ENCODE measurements around the gene SIDT2. TPM values are rescaled to one million over a fixed set of nuclear protein-coding genes. Genes with fewer than 3 reads are reported as not detected.
"Not testable (repeated sequence)": the region's sequence is repeated elsewhere in the genome, so short reads cannot be mapped to it uniquely, and the experiment has no call there.

The SIDT2 gene
- 8.8 TPM for polyA plus RNA-seq (2013, experiment 1 of 2)
- polyA plus RNA-seq (2013, experiment 2 of 2), result 10.9 TPM

DNA sequence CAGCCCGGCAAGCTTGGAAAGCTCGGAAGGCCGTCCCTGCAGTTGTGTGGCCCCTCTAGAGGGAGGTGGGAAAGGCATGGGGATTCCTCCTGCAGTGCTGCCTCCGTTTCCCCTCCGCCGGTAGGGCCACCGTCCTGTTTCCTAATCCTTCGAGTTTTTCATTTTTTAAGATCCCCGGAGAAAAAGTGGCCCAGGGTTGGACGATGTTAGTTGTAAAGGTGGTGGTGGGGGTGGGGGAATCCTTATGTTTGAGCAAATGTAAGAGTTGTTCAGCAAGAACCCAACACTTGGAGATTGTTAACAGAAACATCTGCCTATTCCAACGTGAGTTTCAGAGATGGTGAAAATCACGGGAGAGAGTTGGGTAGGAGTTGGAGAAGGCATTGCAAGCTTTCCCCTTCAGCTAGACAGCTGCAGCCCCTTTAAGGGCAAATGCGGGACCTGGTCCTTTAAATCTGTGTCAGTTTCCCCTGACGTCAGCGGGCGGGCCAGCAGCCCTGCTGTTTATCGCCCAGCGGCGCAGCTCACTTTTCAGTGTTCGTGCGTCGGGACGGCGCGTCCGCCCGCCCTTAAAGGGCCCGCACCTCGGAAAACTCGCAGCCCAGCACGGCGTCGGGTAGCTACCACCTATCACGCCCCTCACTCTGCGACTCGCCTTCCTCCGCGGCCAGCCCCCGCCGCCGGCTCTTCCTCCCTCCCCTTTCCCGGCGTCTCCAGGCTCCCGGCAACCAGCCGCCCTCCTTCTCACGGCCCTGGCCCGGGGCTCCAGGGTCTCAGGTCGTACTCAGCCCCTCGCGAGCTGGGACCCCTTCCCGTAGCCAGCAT is at the start of gene SIDT2:
SIDT2 (plus strand) TSS at position 534 of the 825 bp plus-strand sequence. CDS start 521 bp downstream, outside the sequence.
- Histone ChIP-seq H3K27me3 (ENCODE audit: insufficient read depth, low read length) (no peaks in the 10 kb centered on the region), H3K27ac (ENCODE audit: low read depth, low read length) (peak within 1 kb of the TSS; percentile 79; the same call in 1 of the 2 replicates), H3K4me3 (ENCODE audit: low read length) (peak within 1 kb of the TSS; percentile 90), H3K9ac (ENCODE audit: low read depth, low read length) (peak within 1 kb of the TSS; percentile 73), H3K9me3 (ENCODE audit: insufficient read depth, low read depth, low read length) (no peaks in the 10 kb centered on the region), H3K36me3 (ENCODE audit: insufficient read depth, low read length) (peaks cover 16% of the 10 kb centered on the region), H3K4me1 (ENCODE audit: insufficient read depth, low read length) (peaks cover 16% of the 10 kb centered on the region; the same call in 1 of the 2 replicates)
- 4% methylated on average over 48 of the region's 51 CpGs for WGBS

DNA sequence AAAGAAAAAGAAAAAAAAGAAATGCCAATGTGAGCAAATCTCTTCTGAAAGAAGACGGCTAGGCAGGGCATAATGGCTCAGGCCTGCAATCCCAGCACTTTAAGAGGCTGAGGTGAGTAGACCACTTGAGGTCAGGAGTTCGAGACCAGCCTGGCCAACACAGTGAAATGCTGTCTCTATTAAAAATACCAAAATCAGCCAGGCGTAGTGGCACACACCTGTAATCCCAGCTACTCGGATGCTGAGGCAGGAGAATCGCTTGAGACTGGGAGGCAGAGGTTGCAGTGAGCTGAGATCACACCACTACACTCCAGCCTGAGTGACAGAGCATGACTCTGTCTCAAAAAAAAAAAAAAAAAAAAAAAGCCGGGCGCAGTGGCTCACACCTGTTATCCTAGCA is 48.1 kb upstream of the SIDT2 start:
- not testable (repeated sequence) for H3K9me3 ChIP-seq (ENCODE audit: insufficient read depth, low read depth, low read length); H3K36me3 ChIP-seq (ENCODE audit: insufficient read depth, low read length); H3K4me3 ChIP-seq (ENCODE audit: low read length); H3K27me3 ChIP-seq (ENCODE audit: insufficient read depth, low read length); H3K9ac ChIP-seq (ENCODE audit: low read depth, low read length); H3K27ac ChIP-seq (ENCODE audit: low read depth, low read length); H3K4me1 ChIP-seq (ENCODE audit: insufficient read depth, low read length)
- 94% methylated on average over 6 of the region's 7 CpGs for WGBS

DNA sequence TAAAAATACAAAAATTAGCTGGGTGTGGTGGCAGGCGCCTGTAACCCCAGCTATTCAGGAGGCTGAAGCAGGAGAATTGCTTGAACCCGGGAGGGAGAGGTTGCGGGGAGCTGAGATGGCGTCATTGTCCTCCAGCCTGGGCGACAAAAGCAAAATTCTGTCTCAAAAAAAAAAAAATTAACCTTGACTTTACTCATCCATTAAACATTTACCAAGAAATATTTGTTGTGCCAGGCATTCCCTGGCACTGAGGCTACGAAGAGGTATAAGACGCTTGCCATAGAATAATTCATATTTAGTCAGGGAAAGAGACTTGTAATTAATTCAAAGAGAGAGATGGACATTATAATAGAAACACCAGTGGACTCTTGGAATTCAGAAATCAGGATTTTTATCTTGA is 47.7 kb upstream of the SIDT2 start:
- no peaks in the 10 kb centered on the region for H3K36me3 ChIP-seq (ENCODE audit: insufficient read depth, low read length)
- no peaks in the 10 kb centered on the region for H3K27me3 ChIP-seq (ENCODE audit: insufficient read depth, low read length)
- H3K9me3 ChIP-seq (ENCODE audit: insufficient read depth, low read depth, low read length), result no peaks in the 10 kb centered on the region
- H3K9ac ChIP-seq (ENCODE audit: low read depth, low read length), result no peak overlapping the region
- no peak overlapping the region for H3K27ac ChIP-seq (ENCODE audit: low read depth, low read length)
- H3K4me3 ChIP-seq (ENCODE audit: low read length), result no peak overlapping the region
- H3K4me1 ChIP-seq (ENCODE audit: insufficient read depth, low read length), result no peaks in the 10 kb centered on the region
- WGBS, result 95% methylated on average over 7 of the region's 7 CpGs

DNA sequence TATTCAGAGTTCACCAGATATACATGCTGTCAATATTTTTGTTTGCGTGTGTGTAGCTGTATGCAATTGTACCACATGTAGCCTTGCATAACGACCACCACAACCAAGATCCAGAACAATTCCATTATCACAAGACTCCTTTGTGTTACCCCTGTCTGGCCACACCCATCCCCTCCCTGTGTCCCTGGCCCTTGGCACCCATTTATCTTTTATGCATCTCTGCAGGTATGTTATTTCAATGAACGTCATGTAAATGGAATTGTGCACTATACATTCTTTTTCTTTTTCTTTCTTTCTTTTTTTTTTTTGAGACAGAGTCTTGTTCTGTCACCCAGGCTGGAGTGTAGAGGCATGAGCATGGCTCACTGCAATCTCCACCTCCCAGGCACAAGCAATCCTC is 44.1 kb upstream of the SIDT2 start:
- Histone ChIP-seq H3K9me3 (ENCODE audit: insufficient read depth, low read depth, low read length) (no peaks in the 10 kb centered on the region), H3K27ac (ENCODE audit: low read depth, low read length) (no peak overlapping the region), H3K9ac (ENCODE audit: low read depth, low read length) (no peak overlapping the region), H3K27me3 (ENCODE audit: insufficient read depth, low read length) (no peaks in the 10 kb centered on the region), H3K4me1 (ENCODE audit: insufficient read depth, low read length) (no peaks in the 10 kb centered on the region), H3K36me3 (ENCODE audit: insufficient read depth, low read length) (no peaks in the 10 kb centered on the region), H3K4me3 (ENCODE audit: low read length) (no peak overlapping the region)
- no CpG with 5 or more reads among the region's 3 CpGs for WGBS

DNA sequence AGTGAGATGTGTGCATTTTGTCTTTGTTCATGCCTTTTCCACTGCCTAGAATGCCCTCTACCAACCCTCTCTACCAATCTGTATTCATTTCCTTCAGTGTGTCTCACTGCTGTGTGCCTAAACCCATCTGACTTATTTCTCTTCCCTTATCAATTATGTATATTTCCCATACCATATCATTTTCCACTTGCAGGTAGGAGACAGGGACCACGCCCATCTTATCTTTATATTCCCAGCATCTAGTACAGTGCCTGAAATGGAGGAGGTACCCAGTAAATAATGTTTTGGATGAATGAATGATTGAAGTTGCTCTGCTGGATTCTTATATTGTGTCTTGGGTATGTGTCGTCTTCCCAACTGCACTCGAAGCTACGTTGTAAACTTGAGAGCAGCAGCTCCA is 43.6 kb upstream of the SIDT2 start:
- H3K27me3 ChIP-seq (ENCODE audit: insufficient read depth, low read length); H3K36me3 ChIP-seq (ENCODE audit: insufficient read depth, low read length); H3K27ac ChIP-seq (ENCODE audit: low read depth, low read length); H3K9me3 ChIP-seq (ENCODE audit: insufficient read depth, low read depth, low read length); H3K4me1 ChIP-seq (ENCODE audit: insufficient read depth, low read length); H3K9ac ChIP-seq (ENCODE audit: low read depth, low read length); H3K4me3 ChIP-seq (ENCODE audit: low read length): not testable (repeated sequence)
- WGBS, result no CpG with 5 or more reads among the region's 4 CpGs

DNA sequence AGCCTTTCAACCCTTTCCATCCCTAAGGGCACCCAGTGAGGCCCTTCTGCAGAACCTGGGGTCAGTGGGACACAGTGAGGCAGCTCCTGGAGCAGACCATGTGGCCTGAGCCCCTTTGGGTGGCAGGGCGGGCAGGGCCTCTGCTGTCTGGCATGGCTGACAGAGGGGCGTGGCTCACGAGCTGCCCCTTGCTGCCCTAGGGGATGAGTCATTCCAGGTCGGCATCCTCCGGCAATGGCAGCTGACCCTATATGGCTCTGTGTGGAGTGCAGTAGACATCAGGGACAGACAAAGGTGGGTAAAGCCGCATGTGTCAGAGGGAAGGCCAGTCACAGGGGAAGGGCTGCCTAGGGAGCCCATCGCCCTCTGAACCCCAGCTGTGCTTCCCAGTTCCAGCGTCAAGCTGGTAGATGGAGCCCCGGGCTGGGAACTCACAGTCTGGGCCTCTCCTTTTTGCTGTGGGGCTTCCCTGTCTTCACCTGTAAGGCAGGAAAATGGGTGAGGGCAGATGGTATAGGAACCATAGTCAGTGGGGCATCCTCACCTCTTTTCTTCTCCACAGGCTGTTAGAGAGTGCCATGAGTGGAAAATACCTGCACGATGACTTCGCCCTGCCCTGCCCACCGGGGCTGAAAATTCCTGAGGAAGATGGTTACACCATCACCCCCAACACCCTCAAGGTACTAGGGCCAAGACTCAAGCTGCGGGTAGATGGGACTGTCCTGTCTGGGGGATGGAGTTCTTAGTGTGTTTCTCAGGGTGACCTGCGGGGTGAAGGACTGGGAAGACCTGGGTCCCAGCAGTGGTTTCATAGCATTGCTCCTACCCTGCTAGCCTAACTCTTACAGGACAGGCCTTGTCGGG is 41.1 kb upstream of the SIDT2 start:
- H3K4me3 ChIP-seq (ENCODE audit: low read length); H3K27ac ChIP-seq (ENCODE audit: low read depth, low read length): not testable (repeated sequence)
- WGBS, result no CpG with 5 or more reads among the region's 15 CpGs

DNA sequence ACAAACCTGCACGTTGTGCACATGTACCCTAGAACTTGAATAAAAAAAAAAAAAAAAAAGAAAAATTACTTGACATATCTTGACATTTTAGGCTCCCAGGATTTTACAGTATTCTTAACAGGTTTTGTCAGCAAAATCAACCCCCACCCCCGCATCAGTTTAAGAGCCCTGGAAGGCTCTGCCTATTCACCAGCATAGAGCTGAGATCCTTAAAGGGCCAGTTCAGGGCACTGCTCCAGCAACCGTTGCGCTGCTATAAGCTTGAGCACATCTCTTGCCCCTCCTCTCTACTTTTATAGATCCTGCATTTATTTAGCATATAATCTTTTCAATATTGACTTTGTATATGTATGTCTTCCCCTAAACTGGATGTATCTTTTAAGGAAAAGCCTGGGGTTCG is 35.2 kb upstream of the SIDT2 start:
- no peaks in the 10 kb centered on the region for H3K27me3 ChIP-seq (ENCODE audit: insufficient read depth, low read length)
- H3K36me3 ChIP-seq (ENCODE audit: insufficient read depth, low read length), result peaks cover 22% of the 10 kb centered on the region
- peak overlapping the region; percentile 88 for H3K4me3 ChIP-seq (ENCODE audit: low read length)
- no peaks in the 10 kb centered on the region for H3K9me3 ChIP-seq (ENCODE audit: insufficient read depth, low read depth, low read length)
- WGBS, result 11% methylated on average over 4 of the region's 5 CpGs
- H3K27ac ChIP-seq (ENCODE audit: low read depth, low read length), result peak overlapping the region; percentile 91
- H3K9ac ChIP-seq (ENCODE audit: low read depth, low read length), result peak overlapping the region; percentile 85
- peaks cover 16% of the 10 kb centered on the region; the same call in 1 of the 2 replicates for H3K4me1 ChIP-seq (ENCODE audit: insufficient read depth, low read length)

More for the DNA sequence above, 41.1 kb upstream of the SIDT2 start:
- H3K36me3 ChIP-seq (ENCODE audit: insufficient read depth, low read length); H3K27me3 ChIP-seq (ENCODE audit: insufficient read depth, low read length); H3K9me3 ChIP-seq (ENCODE audit: insufficient read depth, low read depth, low read length); H3K4me1 ChIP-seq (ENCODE audit: insufficient read depth, low read length); H3K9ac ChIP-seq (ENCODE audit: low read depth, low read length): not testable (repeated sequence)

DNA sequence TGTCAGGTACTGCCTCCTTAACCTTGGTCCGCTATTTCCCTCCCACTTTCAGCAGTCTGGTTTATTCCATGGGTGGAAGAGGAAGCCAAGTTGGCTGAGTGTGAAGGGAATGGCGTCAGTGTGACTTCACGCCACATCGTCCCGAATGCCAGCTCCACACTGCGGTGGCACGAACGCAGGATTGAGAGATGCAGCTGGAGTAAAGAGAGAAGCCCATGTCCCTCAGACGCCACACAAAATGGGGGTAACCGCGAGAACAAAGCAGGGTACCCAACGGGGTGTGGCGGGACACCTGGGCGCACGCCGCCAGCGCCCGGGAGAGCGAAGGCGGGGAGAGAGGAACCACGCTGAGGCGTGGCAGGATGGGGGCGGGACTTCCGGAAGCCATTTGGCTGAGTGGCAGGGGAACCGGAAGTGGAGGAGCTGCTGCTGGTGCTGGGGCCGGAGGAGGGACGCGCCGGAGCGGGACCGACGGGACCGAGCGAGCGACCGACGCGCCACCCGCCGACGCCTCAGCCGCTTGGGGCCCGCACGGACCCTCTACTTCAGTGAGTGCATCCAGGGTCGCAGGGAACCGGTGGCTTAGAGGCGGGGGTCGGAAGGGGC is 34.6 kb upstream of the SIDT2 start, which contains the start of gene PAFAH1B2:
PAFAH1B2 (plus strand) TSS at position 417 of the 606 bp plus-strand sequence. CDS start 8,161 bp downstream, outside the sequence.
- H3K36me3 ChIP-seq (ENCODE audit: insufficient read depth, low read length), result peaks cover 28% of the 10 kb centered on the region
- H3K27me3 ChIP-seq (ENCODE audit: insufficient read depth, low read length), result no peaks in the 10 kb centered on the region
- peak within 1 kb of the TSS; percentile 91 for H3K27ac ChIP-seq (ENCODE audit: low read depth, low read length)
- H3K9ac ChIP-seq (ENCODE audit: low read depth, low read length), result peak within 1 kb of the TSS; percentile 85
- 1% methylated on average over 44 of the region's 48 CpGs for whole genome bisulfite sequencing
- H3K4me1 ChIP-seq (ENCODE audit: insufficient read depth, low read length), result peaks cover 16% of the 10 kb centered on the region; the same call in 1 of the 2 replicates
- H3K4me3 ChIP-seq (ENCODE audit: low read length), result peak within 1 kb of the TSS; percentile 88
- no peaks in the 10 kb centered on the region for H3K9me3 ChIP-seq (ENCODE audit: insufficient read depth, low read depth, low read length)

DNA sequence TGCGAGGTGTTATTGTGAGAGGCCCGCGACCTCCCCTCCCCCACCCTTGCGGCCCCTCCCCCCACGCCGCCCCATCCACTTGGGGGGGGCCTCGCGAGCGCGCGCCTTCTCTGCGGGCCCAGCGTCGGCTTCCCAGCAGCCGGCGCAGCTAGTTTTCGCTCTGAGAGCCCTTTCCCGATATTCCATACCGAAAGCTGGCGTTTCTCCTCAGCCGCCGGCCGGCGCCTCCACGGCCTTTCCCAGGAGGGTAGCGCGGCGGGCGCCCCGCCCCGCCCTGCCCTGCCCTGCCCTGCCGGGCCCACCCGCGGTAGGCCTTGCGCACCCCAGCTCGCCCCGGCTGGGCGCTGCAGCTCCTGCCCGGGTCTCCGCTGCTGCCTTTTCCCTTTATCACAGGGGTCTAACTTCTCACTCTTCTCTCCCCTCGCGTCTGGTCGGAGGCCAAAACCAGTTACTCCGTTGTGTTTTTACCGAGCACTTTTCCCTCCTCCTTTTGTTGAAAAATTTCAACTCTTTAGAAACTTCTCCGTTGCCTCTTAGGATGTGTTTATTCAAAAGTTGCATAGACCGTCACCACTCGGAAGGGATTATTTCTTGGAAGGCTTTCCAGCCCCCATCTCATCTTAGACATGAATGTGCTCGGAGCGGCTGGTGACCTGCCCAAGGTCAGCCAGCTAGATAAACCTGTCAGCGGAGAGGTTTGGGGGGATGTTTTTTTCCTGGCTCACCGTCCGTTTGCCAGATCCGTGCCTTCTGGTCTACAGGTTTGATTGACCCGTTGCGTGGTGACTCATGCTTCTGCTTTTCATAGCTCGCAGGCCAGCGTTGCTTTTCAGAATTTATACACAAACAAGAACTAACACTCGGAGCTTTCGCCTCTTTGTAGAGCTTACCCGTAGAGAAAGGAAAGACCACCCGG is 33.8 kb upstream of the SIDT2 start:
- Histone ChIP-seq H3K27ac (ENCODE audit: low read depth, low read length) (peak overlapping the region; percentile 91), H3K4me1 (ENCODE audit: insufficient read depth, low read length) (peaks cover 16% of the 10 kb centered on the region; the same call in 1 of the 2 replicates), H3K9ac (ENCODE audit: low read depth, low read length) (peak overlapping the region; percentile 85), H3K36me3 (ENCODE audit: insufficient read depth, low read length) (peaks cover 30% of the 10 kb centered on the region), H3K27me3 (ENCODE audit: insufficient read depth, low read length) (no peaks in the 10 kb centered on the region), H3K4me3 (ENCODE audit: low read length) (peak overlapping the region; percentile 88), H3K9me3 (ENCODE audit: insufficient read depth, low read depth, low read length) (no peaks in the 10 kb centered on the region)
- WGBS, result under 1% methylated on average over 61 of the region's 62 CpGs

DNA sequence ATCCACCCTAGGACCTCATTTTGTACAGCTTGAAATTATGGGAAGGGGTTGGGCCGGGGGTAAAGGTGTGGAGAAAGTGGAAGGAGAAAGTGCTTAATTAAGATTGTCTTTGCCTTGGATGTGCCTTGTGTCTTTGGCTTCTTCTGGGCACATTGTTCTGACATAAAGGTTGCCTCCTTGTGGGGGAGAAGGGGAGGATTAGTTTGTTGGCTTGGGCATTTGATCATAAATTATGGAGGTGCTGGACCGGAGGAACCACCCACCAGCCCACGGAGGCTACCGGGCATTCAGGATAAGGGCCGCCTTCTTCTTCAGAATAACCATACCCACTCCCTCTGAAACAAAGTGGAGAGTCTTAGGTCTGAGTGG is 33.2 kb upstream of the SIDT2 start:
- peaks cover 16% of the 10 kb centered on the region; the same call in 1 of the 2 replicates for H3K4me1 ChIP-seq (ENCODE audit: insufficient read depth, low read length)
- peak overlapping the region; percentile 85 for H3K9ac ChIP-seq (ENCODE audit: low read depth, low read length)
- no peaks in the 10 kb centered on the region for H3K9me3 ChIP-seq (ENCODE audit: insufficient read depth, low read depth, low read length)
- H3K27ac ChIP-seq (ENCODE audit: low read depth, low read length), result no peak overlapping the region
- peaks cover 31% of the 10 kb centered on the region for H3K36me3 ChIP-seq (ENCODE audit: insufficient read depth, low read length)
- H3K27me3 ChIP-seq (ENCODE audit: insufficient read depth, low read length), result no peaks in the 10 kb centered on the region
- H3K4me3 ChIP-seq (ENCODE audit: low read length), result peak overlapping the region; percentile 88
- WGBS, result 12% methylated on average over 5 of the region's 5 CpGs

Measured in HUES64 (cell line).